COLO668 (cell line): ENCODE measurements around the gene CEP112.

Source experiments
- DNase-seq: peaks from one replicate; lab custom pipeline; 2025; ENCODE audit not compliant: unreplicated experiment; lab: John Stamatoyannopoulos, UW

Gene CEP112

GRCh38 chr17:65664266-65664665, 527.7 kb downstream of the CEP112 start:
- no peak for DNase-seq

- DNase-seq: no peak
Measured at GRCh38 chr17:65662196-65662595, 529.7 kb downstream of the CEP112 start.

- DNase-seq: no peak
Measured at GRCh38 chr17:65660947-65661346, 531.0 kb downstream of the CEP112 start.

- no peak for DNase-seq
Measured at GRCh38 chr17:65660078-65660477, 531.9 kb downstream of the CEP112 start.

GRCh38 chr17:65659512-65659911, 532.4 kb downstream of the CEP112 start:
- DNase-seq: no peak

GRCh38 chr17:65657251-65657828, 534.6 kb downstream of the CEP112 start:
- no peak for DNase-seq

GRCh38 chr17:65656390-65657250, 535.3 kb downstream of the CEP112 start:
- no peak for DNase-seq

- DNase-seq: no peak
Measured at GRCh38 chr17:65655706-65656105, 536.2 kb downstream of the CEP112 start.

- no peak for DNase-seq
Measured at GRCh38 chr17:65644545-65644944, 547.4 kb downstream of the CEP112 start.

GRCh38 chr17:65638221-65638975, 553.5 kb downstream of the CEP112 start:
- peak; percentile 16 for DNase-seq

- no peak for DNase-seq
Measured at GRCh38 chr17:65637786-65638185, 554.1 kb downstream of the CEP112 start.

GRCh38 chr17:65634533-65634932, 557.4 kb downstream of the CEP112 start:
- DNase-seq: no peak

GRCh38 chr17:65633988-65634387, 557.9 kb downstream of the CEP112 start:
- no peak for DNase-seq

GRCh38 chr17:65633146-65633881, 558.6 kb downstream of the CEP112 start:
- no peak for DNase-seq

GRCh38 chr17:65630502-65630901, 561.4 kb downstream of the CEP112 start:
- DNase-seq: peak; percentile 3

- peak; percentile 68 for DNase-seq
Measured at GRCh38 chr17:65629234-65629690, 562.7 kb downstream of the CEP112 start.

- DNase-seq: no peak
Measured at GRCh38 chr17:65628644-65629036, 563.3 kb downstream of the CEP112 start.

- peak; percentile 87 for DNase-seq
Measured at GRCh38 chr17:65627891-65628643, 563.9 kb downstream of the CEP112 start.

GRCh38 chr17:65627108-65627507, 564.8 kb downstream of the CEP112 start:
- DNase-seq: no peak

GRCh38 chr17:65626451-65626850, 565.5 kb downstream of the CEP112 start:
- no peak for DNase-seq
